Measurements from ENCODE around the gene ANKRD33. TPM values are rescaled to one million over a fixed set of nuclear protein-coding genes. Genes with fewer than 3 reads are reported as not detected.

Gene ANKRD33
- total and polyA plus RNA-seq, 2 of the 4 experiments (the other 2 are of a cell fraction): under 0.01 to 0.03 TPM

DNA sequence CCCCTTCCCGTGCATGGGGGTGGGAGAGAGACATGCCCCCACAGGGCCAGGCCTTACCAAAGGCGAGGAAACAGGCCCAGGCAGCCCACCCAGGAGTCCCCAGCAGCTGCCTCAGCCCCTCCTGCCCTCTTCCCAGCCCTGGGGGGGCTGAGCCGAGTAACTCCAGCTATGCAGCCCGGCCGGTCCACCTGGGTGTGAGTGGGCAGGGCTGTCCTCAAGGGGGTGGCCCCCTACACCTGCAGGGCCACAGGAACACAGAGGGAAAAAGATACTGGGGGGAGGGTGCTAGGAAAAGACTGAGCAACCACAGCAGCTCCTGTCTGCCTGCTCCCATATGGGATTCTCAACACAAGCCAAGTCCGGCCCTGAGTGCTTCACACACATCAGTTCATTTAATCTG lies 46.9 kb upstream of the ANKRD33 start:
- Histone ChIP-seq H4K91ac (ENCODE audit: insufficient read depth, low read depth, low read length) (no peak overlapping the region), H3K4me2 (ENCODE audit: low read depth, low read length) (no peak overlapping the region), H2AK9ac (replicated peaks; ENCODE audit: low read depth, low read length, poor library complexity) (no peak overlapping the region), H4K20me1 (ENCODE audit: insufficient read depth, low read length) (no peaks in the 10 kb centered on the region), H3K27me3 (ENCODE audit: control insufficient read depth, insufficient read depth, low read length) (peaks cover 88% of the 10 kb centered on the region), H3K4me3 (ENCODE audit: insufficient read depth, low read depth, low read length) (no peak overlapping the region), H2BK20ac (ENCODE audit: low read depth, low read length) (no peak overlapping the region), H2BK5ac (ENCODE audit: low read depth, low read length, poor library complexity, severe bottlenecking) (no peak overlapping the region), H4K8ac (ENCODE audit: low read depth in 2 of 2, low read length in 2 of 2) (no peak overlapping the region), H3K9ac (ENCODE audit: low read depth, low read length) (no peak overlapping the region), H3K18ac (ENCODE audit: low read depth, low read length) (no peak overlapping the region), H3K56ac (ENCODE audit: extremely low read depth, insufficient read depth, low read length) (no peak overlapping the region), H3K14ac (replicated peaks; ENCODE audit: low read depth, low read length) (no peak overlapping the region), H3K79me1 (ENCODE audit: low read depth in 1 of 2, low read length in 2 of 2) (no peaks in the 10 kb centered on the region), H3K9me1 (ENCODE audit: insufficient read depth, low read length) (no peaks in the 10 kb centered on the region), H2BK120ac (ENCODE audit: low read depth, low read length) (no peak overlapping the region), H2AK5ac (ENCODE audit: low read depth, low read length) (no peak overlapping the region), H3K9me3 (ENCODE audit: control insufficient read depth, insufficient read depth, low read length) (no peaks in the 10 kb centered on the region), H3K4ac (ENCODE audit: low read depth, low read length) (no peak overlapping the region), H2AFZ (replicated peaks; ENCODE audit: low read length, poor library complexity) (peak overlapping the region; percentile 32), H3K27ac (ENCODE audit: insufficient read depth, low read length) (no peak overlapping the region), H2BK15ac (ENCODE audit: low read depth, low read length) (no peak overlapping the region), H3K4me1 (ENCODE audit: control insufficient read depth, insufficient read depth, low read length) (no peaks in the 10 kb centered on the region), H3K23ac (ENCODE audit: low read depth, low read length) (no peak overlapping the region), H4K5ac (ENCODE audit: low read depth, low read length) (no peak overlapping the region), H3K36me3 (ENCODE audit: control insufficient read depth, insufficient read depth, low read length) (no peaks in the 10 kb centered on the region)
- ATAC-seq (ENCODE audit: low read depth): no peak
- intact Hi-C loops (cut with micrococcal nuclease): no loop called here
- TF ChIP-seq CHD1 (IDR thresholded peaks at IDR 0.05; ENCODE audit: low read depth, low read length) (no peak), BHLHE40 (IDR thresholded peaks at IDR 0.05; ENCODE audit: low read depth, low read length) (no peak), CEBPB (IDR thresholded peaks at IDR 0.05; ENCODE audit: low read depth, low read length) (no peak), MAFK (IDR thresholded peaks at IDR 0.05; ENCODE audit: low read depth, low read length) (no peak), FOS (IDR thresholded peaks at IDR 0.05; ENCODE audit: low read depth, low read length) (no peak), RAD21 (IDR thresholded peaks at IDR 0.05; ENCODE audit: low read length) (no peak), MAZ (IDR thresholded peaks at IDR 0.05; ENCODE audit: borderline replicate concordance, low read depth, low read length) (no peak), POLR2A (IDR thresholded peaks at IDR 0.05; ENCODE audit: low read depth, low read length) (no peak), NFE2L2 (IDR thresholded peaks at IDR 0.05; ENCODE audit: low read depth, low read length) (no peak), RCOR1 (IDR thresholded peaks at IDR 0.05; ENCODE audit: insufficient replicate concordance, low read length) (no peak)
- TF ChIP-seq, protein P1, sequence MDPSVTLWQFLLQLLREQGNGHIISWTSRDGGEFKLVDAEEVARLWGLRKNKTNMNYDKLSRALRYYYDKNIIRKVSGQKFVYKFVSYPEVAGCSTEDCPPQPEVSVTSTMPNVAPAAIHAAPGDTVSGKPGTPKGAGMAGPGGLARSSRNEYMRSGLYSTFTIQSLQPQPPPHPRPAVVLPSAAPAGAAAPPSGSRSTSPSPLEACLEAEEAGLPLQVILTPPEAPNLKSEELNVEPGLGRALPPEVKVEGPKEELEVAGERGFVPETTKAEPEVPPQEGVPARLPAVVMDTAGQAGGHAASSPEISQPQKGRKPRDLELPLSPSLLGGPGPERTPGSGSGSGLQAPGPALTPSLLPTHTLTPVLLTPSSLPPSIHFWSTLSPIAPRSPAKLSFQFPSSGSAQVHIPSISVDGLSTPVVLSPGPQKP (IDR thresholded peaks at IDR 0.05; ENCODE audit: borderline replicate concordance, low read depth, low read length): no peak
- TF ChIP-seq, protein P2, sequence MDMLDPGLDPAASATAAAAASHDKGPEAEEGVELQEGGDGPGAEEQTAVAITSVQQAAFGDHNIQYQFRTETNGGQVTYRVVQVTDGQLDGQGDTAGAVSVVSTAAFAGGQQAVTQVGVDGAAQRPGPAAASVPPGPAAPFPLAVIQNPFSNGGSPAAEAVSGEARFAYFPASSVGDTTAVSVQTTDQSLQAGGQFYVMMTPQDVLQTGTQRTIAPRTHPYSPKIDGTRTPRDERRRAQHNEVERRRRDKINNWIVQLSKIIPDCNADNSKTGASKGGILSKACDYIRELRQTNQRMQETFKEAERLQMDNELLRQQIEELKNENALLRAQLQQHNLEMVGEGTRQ (IDR thresholded peaks at IDR 0.05; ENCODE audit: low read depth, low read length): no peak
- TF ChIP-seq, protein P3, sequence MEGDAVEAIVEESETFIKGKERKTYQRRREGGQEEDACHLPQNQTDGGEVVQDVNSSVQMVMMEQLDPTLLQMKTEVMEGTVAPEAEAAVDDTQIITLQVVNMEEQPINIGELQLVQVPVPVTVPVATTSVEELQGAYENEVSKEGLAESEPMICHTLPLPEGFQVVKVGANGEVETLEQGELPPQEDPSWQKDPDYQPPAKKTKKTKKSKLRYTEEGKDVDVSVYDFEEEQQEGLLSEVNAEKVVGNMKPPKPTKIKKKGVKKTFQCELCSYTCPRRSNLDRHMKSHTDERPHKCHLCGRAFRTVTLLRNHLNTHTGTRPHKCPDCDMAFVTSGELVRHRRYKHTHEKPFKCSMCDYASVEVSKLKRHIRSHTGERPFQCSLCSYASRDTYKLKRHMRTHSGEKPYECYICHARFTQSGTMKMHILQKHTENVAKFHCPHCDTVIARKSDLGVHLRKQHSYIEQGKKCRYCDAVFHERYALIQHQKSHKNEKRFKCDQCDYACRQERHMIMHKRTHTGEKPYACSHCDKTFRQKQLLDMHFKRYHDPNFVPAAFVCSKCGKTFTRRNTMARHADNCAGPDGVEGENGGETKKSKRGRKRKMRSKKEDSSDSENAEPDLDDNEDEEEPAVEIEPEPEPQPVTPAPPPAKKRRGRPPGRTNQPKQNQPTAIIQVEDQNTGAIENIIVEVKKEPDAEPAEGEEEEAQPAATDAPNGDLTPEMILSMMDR (conservative IDR thresholded peaks at IDR 0.05; ENCODE audit: low read depth, low read length): no peak
- dilution Hi-C loops (cut with HindIII; ENCODE audit: low sequenced_read_pairs, unreplicated experiment): no loop called here
- ChIA-PET POLR2A (ENCODE audit: unreplicated experiment) (interaction anchor here (0.6 kb wide), 1 partner anchor 11 kb away, joined by 11 read pairs; no protein-coding TSS in a partner anchor), CTCF (no interaction called here)
- DNase-seq: no peak
- no TSS peak for BruUV-seq (replicated peaks)
- no CpG with 5 or more reads among the region's 6 CpGs for WGBS, 2 experiments (ENCODE audit: extremely low coverage in 2 of 2, insufficient read length in 1 of 2)
- in situ Hi-C loops (cut with MboI; ENCODE audit: low sequenced_read_pairs): no loop called here

All from IMR-90 (cell line).